Right lobe of liver (tissue), 4 donors: ENCODE measurements around the gene VPS52.

Experiments
- POLR2A ChIP-seq: fragments of 450-650 bp; IDR thresholded peaks from one replicate; pipeline ENCODE4 v1.6.1; 2017; ENCODE audit warnings: antibody characterized with exemption, mild to moderate bottlenecking
- TF ChIP-seq, protein P1 (sequence below), 4 donors: fragments of 200-600 bp in 3 of 4; fragments of 450-650 bp in 1 of 4; IDR thresholded peaks; one replicate each; pipeline versions ENCODE4 v1.5.1 to v1.8.0; 2016 to 2022; ENCODE audit warnings: antibody characterized with exemption in 4 of 4, mild to moderate bottlenecking in 2 of 4
- donor health status: DM: no; HTN: no; CAD: no.
- donor health status: DM: no; HTN: no; CAD: no.
- donor health status: DM: no; HTN: yes; CAD: no.

GRCh38 chr6:33321227-33321626 is 49.6 kb upstream of the VPS52 start:
- TF ChIP-seq, protein P1, sequence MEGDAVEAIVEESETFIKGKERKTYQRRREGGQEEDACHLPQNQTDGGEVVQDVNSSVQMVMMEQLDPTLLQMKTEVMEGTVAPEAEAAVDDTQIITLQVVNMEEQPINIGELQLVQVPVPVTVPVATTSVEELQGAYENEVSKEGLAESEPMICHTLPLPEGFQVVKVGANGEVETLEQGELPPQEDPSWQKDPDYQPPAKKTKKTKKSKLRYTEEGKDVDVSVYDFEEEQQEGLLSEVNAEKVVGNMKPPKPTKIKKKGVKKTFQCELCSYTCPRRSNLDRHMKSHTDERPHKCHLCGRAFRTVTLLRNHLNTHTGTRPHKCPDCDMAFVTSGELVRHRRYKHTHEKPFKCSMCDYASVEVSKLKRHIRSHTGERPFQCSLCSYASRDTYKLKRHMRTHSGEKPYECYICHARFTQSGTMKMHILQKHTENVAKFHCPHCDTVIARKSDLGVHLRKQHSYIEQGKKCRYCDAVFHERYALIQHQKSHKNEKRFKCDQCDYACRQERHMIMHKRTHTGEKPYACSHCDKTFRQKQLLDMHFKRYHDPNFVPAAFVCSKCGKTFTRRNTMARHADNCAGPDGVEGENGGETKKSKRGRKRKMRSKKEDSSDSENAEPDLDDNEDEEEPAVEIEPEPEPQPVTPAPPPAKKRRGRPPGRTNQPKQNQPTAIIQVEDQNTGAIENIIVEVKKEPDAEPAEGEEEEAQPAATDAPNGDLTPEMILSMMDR (IDR thresholded peaks at IDR 0.05): no peak
- no peak for TF ChIP-seq POLR2A
